IgD-negative memory B cell (primary cell): ENCODE results near the gene KCNA1. TPM values are rescaled to one million over a fixed set of nuclear protein-coding genes. Genes with fewer than 3 reads are reported as not detected.

Experiments used
- H3K27ac Mint-ChIP-seq, 3 donors: one replicate each; pipeline ENCODE4 v1.8.0; 2020 to 2022; ENCODE audit warnings: mild to moderate bottlenecking in 3 of 3, mixed read lengths in 3 of 3, moderate library complexity in 1 of 3
- H3K27me3 Mint-ChIP-seq: one replicate; pipeline ENCODE4 v1.8.0; 2021; ENCODE audit warnings: mixed read lengths
- H3K36me3 Mint-ChIP-seq: one replicate; pipeline ENCODE4 v1.8.0; 2020; ENCODE audit warnings: mild to moderate bottlenecking, mixed read lengths
- H3K4me1 Mint-ChIP-seq, 3 donors: one replicate each; pipeline ENCODE4 v1.8.0; 2020 to 2022; ENCODE audit warnings: mixed read lengths in 3 of 3, mild to moderate bottlenecking in 1 of 3
- H3K4me3 Mint-ChIP-seq, 4 donors: one replicate each; pipeline ENCODE4 v1.8.0; 2020 to 2022; ENCODE audit warnings: mild to moderate bottlenecking in 4 of 4, mixed read lengths in 4 of 4, moderate library complexity in 3 of 4
- H3K9me3 Mint-ChIP-seq, 3 donors: one replicate each; pipeline ENCODE4 v1.8.0; 2020 to 2021; ENCODE audit warnings: mixed read lengths in 3 of 3, mild to moderate bottlenecking in 1 of 3
- polyA plus RNA-seq: library from polyadenylated mRNA; unstranded; fragments of 300-500 nt; fragmentation: Illumina TruSeq; gene quantifications from one replicate; pipeline ENCODE4 v1.2.3, GENCODE V29; 2021

KCNA1 gene
- polyA plus RNA-seq, 1 donor from 2014 or later = not detected

DNA sequence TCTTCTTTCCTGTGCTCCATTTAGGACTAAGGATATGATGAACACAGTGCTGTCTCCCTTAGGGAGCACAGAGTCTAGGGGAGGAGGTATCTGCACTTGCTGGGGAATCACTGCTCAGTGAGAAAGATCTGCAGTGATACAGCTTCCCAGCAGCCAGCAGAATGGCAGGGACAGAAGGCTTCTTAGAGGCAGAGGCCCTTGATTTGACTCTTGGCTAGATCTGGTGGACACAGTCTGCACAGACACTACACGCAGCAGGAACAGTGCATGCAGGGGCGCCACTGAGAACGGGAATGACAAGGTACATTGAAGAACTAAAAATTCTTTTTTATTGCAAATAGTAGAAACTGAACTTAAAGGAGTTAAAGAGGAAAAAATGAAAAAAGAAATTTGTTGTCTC is 51.6 kb downstream of the KCNA1 start:
- no peaks in the 10 kb centered on the region for H3K4me1 Mint-ChIP-seq
- no peaks in the 10 kb centered on the region for H3K36me3 Mint-ChIP-seq
- H3K9me3 Mint-ChIP-seq = peaks cover 0 to 3% (median 3%) of the 10 kb centered on the region in 3 donors
- H3K4me3 Mint-ChIP-seq = no peak overlapping the region
- H3K27me3 Mint-ChIP-seq = peaks cover 43% of the 10 kb centered on the region
- no peak overlapping the region for H3K27ac Mint-ChIP-seq

DNA sequence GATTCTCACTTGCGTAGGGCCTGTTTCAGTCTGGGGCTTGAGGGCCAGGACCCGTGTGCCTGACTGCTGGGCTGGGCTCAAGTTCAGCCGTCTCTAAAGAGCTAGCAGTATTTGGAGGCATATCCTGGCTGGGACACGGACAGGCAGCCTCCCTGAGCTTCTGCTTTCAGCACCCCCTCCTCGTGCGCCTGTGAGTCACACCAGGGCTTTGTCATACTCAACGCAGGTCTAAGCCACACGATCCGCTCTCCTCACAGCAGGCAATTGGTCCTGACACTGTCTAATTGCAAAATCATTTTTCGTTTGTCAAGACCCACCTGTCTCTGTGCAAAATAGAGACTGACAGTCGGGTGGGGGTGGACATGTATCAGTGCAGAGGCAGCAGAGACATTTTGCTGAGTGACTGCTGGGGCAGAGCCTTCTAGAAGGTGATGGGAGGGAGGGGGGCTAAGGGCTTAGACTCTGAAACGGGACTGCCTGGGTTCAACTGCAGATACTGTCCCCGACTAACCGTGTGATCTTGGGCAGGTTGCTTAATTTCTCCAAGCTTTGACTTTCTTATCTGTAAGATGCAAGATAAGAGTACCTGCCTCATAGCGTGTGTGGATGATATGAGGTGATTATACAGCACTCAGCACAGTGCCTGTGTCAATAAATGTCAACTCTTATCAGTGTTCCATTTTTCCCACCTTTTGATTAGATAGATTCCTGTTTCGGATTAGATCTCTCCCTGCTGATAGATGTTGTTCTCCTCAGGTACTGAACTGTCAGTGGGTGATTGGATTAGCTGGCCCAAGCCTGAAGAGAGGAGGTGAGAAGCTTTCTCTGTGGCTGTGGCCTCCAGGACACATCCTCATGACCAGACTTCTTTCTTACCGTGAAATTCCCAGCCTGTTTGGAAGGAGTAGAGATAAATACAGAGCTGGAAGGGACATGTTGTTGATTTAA is 53.1 kb downstream of the KCNA1 start:
- no peaks in the 10 kb centered on the region for H3K36me3 Mint-ChIP-seq
- H3K9me3 Mint-ChIP-seq = peaks cover 0 to 3% (median under 1%) of the 10 kb centered on the region in 3 donors
- no peaks in the 10 kb centered on the region for H3K4me1 Mint-ChIP-seq
- no peak overlapping the region for H3K27ac Mint-ChIP-seq
- H3K27me3 Mint-ChIP-seq = peaks cover 39% of the 10 kb centered on the region
- no peak overlapping the region for H3K4me3 Mint-ChIP-seq

Other genes starting within 250 kb of the KCNA1 start
- gene GALNT8, start 189.5 kb upstream of the KCNA1 start, polyA plus RNA-seq = 0.48 TPM
- not detected for gene KCNA5, start 134.0 kb downstream of the KCNA1 start, polyA plus RNA-seq